HG02852 (cell line): ENCODE results near the gene NEK6.

Source experiments
- ATAC-seq: cut with Tn5 transposase; IDR thresholded peaks from one replicate; pipeline ENCODE4 v1.9.1; 2021; ENCODE audit warnings: mild to moderate bottlenecking, moderate library complexity; ENCODE audit not compliant: unreplicated experiment

Gene NEK6

GRCh38 chr9:124364141-124364540 lies 106.4 kb downstream of the NEK6 start:
- no peak for ATAC-seq

GRCh38 chr9:124365036-124365435 lies 107.3 kb downstream of the NEK6 start:
- no peak for ATAC-seq

- ATAC-seq = no peak
These were observed 108.9 kb downstream of the NEK6 start for GRCh38 chr9:124366476-124367220.

GRCh38 chr9:124368692-124369091 lies 110.9 kb downstream of the NEK6 start:
- no peak for ATAC-seq

GRCh38 chr9:124369231-124369797 lies 111.6 kb downstream of the NEK6 start:
- ATAC-seq = no peak

- no peak for ATAC-seq
These were observed 113.3 kb downstream of the NEK6 start for GRCh38 chr9:124370896-124371582.

GRCh38 chr9:124372038-124372437 lies 114.3 kb downstream of the NEK6 start:
- ATAC-seq = no peak

- ATAC-seq = no peak
These were observed 115.6 kb downstream of the NEK6 start for GRCh38 chr9:124373386-124373785.

GRCh38 chr9:124373851-124374250 lies 116.1 kb downstream of the NEK6 start:
- ATAC-seq = no peak

GRCh38 chr9:124375726-124376125 lies 118.0 kb downstream of the NEK6 start:
- ATAC-seq = no peak

- ATAC-seq = no peak
These were observed 118.6 kb downstream of the NEK6 start for GRCh38 chr9:124376329-124376728.

- no peak for ATAC-seq
These were observed 120.0 kb downstream of the NEK6 start for GRCh38 chr9:124377551-124378406.

GRCh38 chr9:124381170-124381945 lies 123.6 kb downstream of the NEK6 start:
- no peak for ATAC-seq

- no peak for ATAC-seq
These were observed 126.5 kb downstream of the NEK6 start for GRCh38 chr9:124384210-124384609.

- ATAC-seq = no peak
These were observed 127.1 kb downstream of the NEK6 start for GRCh38 chr9:124384846-124385245.

GRCh38 chr9:124385623-124386022 lies 127.9 kb downstream of the NEK6 start:
- ATAC-seq = no peak

- no peak for ATAC-seq
These were observed 128.5 kb downstream of the NEK6 start for GRCh38 chr9:124386201-124386600.

GRCh38 chr9:124388275-124389048 lies 130.7 kb downstream of the NEK6 start:
- ATAC-seq = no peak

- ATAC-seq = no peak
These were observed 131.6 kb downstream of the NEK6 start for GRCh38 chr9:124389146-124389939.
